ENCODE data around the gene SMC3.
"Not testable (repeated sequence)": the region's sequence is repeated elsewhere in the genome, so short reads cannot be mapped to it uniquely, and the experiment has no call there.

The SMC3 gene

DNA sequence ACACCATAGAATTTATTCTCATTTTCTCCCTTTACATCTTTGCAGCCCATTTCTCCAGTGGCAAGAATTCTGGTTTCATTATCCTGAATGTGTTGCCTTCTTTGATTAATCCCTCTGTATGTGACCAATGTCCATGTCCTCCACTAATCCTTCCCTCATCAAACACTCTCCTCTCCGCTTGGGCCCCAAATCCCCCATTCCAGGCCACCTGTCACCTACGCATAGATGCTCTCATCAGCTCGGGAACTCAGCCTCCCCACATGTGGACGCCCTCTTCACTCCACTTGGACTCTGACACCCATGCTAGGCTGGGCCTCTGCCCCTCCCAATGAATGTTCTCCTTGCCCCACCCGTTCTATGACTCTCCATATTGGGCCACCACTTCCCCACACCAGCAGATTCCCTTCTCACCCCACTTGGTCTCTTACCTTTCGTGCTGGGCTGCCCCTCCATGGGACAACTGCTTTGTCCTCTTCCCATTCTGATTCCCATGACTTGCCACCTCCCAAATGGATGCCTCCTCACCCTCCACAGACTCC is 57.9 kb downstream of the SMC3 start:
- DNase-seq (ENCODE audit: low read depth in 2 of 2): no peak

DNA sequence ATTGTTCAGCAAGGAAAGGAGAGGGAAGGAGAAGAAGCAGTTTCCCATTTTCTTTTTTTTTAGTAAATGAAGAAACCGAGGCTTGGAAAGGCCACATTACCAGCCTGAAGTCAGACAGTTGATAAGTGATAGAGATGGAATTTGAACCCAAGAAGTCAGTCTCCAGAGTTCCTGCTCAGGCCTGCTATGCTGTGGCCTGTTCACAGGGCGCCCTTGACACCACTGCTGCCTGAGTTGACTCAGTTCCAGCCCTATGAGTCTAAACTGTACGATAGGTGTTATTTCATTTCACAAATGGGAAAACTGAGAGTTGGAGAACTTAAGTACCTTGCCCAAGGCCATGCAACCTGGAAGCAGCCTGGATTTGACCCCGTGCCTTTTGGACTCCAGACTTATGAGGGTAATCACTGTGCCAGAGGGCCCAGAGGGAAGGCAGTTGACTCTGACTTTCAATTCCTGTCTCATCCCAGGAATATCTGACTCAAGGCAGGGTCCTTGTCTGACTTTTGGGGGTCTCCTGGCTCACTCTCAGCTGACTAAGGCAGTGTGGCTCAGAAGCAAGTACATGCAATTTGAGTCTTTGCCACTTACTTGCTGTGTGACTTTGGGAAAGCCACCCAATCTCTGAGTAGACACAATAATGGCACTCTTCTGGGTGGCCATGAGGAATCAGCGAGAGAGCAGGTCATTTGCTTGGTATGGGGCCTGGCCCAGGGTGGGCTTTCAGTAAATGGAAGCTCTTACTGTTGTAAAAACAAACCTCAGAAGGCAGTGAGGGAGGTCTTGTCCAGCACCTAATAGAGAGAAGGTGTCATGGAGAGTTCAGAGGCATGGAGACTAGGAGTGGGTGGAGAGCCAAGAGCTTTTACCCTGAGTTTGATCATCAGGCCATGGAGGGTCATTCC is 58.7 kb downstream of the SMC3 start:
- DNase-seq (ENCODE audit: low read depth in 2 of 2): no peak

DNA sequence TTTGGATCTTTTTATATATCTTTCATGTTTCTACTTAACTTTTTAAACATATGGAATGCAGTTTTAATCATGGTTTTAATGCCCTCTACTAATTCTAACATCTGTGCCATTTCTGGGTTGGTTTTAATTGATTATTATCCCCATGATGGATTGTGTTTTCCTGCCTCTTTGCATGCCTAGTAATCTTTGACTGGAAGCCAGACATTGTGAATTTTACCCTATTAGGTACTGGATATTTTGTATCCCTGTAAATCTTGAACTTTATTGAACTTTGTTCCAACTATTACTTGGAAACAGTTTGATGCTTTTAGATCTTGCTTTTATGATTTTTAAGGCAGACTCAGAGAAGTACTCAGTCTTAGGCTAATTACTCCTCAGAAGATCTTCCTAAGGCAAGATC is 60.7 kb downstream of the SMC3 start:
- DNase-seq (ENCODE audit: low read depth in 2 of 2): no peak

DNA sequence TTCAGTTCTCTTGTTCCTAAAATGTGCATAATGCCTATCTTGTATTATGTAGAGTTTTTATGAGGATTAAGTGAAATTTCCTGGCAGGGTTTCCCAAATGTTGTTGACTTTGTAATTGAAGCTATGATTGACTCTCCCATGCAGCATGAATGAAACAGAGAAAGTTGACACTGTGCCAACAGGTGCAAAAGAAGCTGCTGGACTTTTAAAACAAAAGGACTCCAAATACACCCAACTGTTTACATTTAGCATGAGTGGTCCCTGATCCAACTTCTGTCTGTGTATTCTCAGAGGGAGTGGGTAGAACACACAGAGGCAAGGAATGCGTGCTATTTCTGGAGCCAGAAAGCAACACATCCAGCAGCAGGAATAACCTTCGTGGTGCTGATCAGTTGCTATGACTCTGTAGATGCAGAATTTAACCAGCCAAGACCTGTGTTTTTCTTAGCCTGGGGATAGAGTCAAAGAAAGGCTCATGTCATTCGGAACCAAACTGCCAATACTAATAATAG is 62.2 kb downstream of the SMC3 start:
- no peak for DNase-seq (ENCODE audit: low read depth in 2 of 2)

DNA sequence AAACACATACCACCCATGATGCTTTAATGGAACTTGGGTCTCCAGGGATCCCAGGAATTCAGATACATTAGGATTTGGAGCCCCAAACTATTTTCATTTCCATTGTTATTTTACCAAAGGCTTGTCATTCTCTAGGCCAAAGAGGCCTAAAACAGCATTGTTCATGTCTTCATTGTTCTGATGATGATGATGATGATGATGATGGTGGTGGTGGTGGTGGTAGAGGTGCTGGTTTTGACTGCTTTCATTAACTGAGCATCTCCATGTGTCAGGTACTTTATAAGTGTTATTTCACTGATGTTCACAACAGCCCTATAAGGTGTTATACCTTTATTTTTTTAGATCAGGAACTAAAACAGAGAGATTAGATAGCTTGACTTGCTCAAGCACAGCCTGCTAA is 64.4 kb downstream of the SMC3 start:
- DNase-seq (ENCODE audit: low read depth in 2 of 2): no peak

DNA sequence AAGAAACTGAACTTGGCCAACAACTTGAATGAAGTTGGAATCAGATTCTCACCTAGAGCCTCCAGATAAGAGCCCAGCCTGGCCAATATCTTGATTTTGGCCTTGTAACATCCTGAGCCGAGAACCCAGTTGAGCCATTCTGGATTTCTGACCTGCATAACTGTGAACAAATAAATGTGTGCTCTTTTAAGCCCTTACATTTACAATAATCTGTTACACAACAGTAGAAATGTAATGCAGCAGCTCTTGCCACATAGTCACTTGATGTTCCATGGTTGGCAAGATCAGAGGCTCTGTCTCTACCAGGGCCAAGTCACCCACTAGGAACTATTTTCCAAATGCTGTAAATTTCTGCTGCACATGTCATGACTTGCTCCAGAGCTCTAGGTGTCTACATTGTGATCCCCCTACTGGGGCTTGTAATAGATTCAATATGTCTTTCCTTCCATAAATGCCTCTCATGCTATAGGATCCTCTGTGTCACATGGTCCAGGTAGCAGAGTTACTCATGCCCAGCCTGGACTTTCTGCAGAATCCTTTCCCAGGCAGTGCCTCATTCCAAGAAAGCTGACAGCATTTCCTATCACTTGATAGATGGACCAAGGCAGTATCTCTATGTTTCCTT is 65.2 kb downstream of the SMC3 start:
- no peak for DNase-seq (ENCODE audit: low read depth in 2 of 2)

DNA sequence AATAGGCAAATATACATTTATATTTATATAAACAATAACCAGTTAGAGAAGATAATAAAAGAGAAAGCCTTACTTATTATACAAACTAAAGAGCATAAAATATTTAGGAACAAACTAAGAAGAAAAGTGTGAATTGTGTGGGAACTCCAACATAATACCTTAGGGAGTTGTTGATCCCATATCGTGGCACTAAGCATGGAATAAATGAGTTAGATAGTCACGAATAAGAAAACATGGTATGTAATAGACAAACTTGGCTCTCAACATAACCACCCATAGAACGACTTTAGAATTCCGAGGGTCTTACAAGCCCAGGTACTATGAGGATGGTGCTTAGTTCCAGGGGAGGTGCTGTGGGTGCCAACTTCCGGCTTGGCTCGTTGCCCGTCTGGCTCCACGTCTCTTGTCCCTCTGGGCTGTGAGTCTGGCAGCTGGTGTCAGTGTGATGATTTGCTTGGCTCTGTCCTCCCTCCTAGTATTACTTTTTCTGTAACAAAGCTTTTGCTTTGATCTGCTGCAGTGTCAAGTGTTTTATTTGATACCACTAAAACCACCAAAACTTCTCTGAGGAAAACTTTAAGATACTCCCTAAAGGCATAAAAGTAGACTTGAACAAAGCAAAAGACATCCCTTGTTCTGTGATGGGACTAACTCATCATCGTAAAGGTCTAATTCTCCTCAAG is 67.2 kb downstream of the SMC3 start:
- no peak for DNase-seq (ENCODE audit: low read depth in 2 of 2)

DNA sequence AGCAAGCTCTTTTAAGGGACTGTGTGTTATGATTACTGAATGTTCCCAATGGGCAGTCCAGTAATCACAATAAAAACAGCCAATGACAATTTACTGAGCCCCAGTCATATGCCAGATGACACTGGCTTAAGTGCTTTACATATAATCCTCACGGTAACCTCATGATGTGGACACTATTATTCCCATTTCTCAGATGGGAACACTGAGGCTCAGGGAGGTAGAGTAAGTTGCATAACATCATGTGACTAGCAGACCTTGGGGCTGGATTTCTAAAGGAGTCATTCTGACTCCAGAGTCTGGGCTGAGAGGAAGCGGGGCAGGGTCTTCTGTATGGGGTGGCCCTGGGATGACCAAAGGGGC is 69.1 kb downstream of the SMC3 start:
- no peak for DNase-seq (ENCODE audit: low read depth in 2 of 2)

DNA sequence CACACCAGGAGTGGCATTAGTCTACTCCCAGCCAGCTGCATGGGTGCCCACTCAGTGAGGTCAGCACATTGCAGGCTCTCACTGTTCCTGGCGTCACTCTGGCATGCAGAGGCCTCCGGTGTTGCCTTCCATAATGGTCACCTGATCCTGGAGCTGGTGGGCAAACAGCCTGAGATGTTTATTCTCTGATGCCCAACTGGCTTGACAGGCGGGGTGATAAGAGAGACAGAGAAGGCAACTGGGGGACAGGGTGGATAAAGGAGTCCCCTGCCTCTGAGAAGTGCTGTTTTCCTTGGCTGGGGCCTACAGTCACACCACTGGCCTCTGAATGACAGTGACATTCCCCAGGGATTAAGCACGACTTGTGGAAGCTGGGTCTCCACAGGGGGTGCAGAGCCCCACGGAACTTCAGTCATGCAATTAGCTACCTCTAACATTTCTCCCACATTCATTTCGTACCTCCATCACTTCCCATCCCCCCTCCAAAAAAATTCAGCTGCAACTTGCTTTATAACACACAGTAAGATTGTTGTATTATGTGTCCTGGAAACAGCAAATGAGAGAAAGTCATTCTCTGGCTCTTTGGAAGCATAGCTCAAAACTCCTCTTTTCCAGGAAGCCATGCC is 69.5 kb downstream of the SMC3 start:
- DNase-seq (ENCODE audit: low read depth in 2 of 2): no peak

DNA sequence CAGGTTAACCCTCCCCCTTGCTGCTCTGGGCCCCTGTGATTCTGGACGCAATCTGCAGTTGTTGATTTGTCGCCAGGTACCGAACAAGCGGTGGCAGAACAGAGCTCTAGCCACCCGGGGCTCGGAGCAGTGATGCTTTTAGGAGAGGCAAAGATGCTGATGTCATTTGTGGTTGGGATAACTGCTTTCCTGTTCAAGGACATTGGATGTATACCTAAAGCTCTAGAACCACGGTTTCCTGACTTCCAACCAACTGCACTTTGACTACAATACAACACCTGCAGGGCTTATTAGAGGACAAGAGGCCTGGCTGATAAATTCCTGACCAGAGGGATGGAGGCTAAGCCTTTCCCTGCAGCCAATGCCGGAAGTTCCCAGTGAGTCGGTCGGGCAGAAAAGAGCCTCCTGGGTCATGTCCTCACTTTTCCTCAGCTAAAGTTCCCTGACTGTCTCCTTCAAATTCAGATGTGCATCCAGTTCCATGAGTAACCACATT is 70.1 kb downstream of the SMC3 start:
- DNase-seq (ENCODE audit: low read depth in 2 of 2): no peak

DNA sequence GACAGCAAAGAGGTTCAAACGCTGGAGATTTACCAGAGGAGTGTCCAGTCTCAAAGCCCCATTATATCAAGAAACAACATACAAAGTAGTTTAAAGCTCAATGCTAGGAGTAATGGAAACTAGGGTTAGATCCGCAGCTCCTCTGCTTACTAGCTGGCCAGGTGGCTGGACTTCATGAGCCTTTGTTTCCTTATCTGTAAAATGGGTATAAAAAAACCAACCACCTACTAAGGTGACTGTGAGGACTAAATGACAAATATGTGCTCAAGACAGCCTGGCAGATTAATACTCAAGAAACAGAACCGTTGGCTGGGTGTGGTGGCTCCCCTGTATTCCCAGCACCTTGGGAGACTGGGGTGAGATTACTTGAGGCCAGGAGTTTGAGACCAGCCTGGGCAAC is 70.8 kb downstream of the SMC3 start:
- DNase-seq (ENCODE audit: low read depth in 2 of 2): no peak

DNA sequence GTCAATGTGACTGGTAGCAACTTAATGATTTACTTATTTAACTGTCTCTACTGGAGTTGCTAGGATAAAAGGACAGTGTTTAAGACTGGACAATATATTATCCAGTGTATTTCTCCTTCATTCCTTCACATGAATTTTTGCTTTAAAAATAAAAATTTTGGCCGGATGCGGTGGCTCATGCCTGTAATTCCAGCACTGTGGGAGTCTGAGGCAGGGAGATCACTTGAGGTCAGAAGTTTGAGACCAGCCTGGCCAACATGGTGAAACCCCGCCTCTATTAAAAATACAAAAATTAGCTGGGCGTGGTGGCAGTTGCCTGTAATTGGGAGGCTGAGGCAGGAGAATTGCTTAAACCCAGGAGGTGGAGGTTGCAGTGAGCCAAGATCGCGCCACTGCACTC is 71.6 kb downstream of the SMC3 start:
- not testable (repeated sequence) for DNase-seq (ENCODE audit: low read depth in 2 of 2)

DNA sequence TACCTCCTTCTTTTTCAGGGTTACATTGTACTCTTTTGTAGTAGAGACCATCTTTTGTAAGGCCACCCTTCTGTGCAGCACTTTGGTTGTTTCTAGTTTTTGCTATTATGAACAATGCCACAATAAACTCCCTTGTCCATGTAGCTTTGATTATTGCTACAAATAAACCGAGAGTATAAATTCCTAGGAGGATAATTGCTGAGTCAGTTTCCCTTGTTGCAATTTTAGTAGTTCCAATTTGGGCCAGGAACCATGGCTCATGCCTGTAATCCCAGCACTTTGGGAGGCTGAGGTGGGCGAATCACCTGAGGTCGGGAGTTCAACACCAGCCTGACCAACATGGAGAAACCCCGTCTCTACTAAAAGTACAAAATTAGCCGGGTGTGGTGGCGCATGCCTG is 72.4 kb downstream of the SMC3 start:
- DNase-seq (ENCODE audit: low read depth in 2 of 2): not testable (repeated sequence)

DNA sequence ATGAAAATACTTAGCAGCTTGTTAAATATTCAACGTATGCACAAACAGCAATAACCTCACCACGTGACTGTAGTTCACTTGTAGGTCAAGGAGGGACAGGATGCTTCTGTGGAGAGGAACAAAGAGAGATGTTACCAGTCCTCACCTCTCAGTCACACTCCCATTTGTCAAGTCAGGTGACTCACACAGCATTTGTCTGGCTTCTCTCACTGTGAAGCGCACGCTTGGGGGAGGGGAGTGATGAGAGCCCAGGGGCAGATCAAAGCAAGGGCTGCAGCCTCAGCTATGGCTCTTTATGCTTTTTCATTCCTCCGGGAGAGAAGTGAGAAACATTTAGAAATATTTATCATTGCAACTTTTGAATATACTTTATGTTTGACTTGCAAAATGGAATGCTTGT is 73.8 kb downstream of the SMC3 start:
- peak; percentile 20 to 34 for DNase-seq (ENCODE audit: low read depth in 2 of 2)

DNA sequence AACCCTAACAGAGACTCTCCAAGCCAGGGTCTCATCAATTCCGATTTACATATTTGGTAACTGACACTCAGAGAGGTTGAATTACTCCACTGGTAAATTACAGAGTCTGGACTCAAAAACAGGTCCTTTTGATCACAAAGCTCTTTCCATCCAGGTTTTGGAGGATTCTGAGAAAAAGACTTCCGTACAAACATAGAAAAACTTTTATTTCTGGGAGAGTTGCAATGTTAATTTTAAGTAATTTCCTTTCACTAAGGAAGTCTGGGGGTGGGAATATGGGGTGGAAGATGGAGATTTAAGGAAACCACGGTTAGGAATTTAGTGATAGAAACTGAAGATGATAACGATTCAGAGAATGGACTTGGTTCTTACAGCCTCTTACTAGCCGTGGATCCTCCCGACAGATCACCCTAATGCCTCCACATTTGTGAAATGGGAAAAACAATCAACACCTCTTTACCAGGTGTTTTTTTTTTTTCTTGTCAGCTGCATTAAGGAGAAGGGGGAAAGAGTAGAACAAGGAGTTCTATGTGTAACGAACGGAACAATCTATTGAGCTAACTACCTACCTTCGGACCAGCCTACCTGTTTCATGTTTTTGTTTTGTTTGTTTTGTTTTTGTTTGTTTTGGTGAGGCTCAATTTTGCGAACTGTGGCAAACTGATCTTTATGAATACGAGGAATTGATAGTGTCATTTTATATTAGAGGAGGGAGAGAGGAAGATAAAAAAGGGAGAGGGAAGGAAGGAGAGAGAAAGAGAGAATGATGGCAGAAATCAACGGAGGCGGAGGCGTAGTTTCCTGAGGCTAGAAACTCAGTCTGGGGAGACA is 74.9 kb downstream of the SMC3 start:
- no peak for DNase-seq (ENCODE audit: low read depth in 2 of 2)

DNA sequence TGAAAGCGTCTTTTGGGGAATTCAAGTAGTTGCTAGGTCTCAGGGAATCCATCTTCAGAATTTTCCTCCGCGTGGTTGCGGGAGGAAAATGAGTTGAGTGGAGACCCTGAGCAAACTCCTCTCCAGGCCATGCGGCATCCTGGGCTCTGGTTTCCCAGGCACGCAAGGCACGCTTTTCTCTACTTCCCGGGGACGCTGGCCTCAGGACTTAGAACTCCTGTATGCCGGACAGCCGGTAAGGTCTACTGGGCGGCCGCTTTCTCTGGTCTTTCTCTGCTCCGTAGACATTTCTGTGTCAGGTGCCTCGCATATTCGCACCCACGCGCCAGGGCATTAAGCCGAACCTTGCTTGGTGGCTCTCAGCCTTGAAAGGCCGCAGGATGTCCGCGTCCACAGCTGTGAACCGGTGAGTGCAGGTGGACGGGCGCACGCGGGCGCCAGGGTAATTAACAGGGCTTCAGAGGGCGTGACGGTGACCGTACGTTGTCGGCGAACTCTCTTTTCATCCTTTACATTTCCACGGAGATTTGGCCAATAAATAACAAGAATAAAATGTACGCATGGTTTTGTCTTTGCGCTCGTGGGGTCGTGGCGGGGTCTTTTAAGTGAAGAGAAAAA is 75.6 kb downstream of the SMC3 start:
- DNase-seq (ENCODE audit: low read depth in 2 of 2): no peak

DNA sequence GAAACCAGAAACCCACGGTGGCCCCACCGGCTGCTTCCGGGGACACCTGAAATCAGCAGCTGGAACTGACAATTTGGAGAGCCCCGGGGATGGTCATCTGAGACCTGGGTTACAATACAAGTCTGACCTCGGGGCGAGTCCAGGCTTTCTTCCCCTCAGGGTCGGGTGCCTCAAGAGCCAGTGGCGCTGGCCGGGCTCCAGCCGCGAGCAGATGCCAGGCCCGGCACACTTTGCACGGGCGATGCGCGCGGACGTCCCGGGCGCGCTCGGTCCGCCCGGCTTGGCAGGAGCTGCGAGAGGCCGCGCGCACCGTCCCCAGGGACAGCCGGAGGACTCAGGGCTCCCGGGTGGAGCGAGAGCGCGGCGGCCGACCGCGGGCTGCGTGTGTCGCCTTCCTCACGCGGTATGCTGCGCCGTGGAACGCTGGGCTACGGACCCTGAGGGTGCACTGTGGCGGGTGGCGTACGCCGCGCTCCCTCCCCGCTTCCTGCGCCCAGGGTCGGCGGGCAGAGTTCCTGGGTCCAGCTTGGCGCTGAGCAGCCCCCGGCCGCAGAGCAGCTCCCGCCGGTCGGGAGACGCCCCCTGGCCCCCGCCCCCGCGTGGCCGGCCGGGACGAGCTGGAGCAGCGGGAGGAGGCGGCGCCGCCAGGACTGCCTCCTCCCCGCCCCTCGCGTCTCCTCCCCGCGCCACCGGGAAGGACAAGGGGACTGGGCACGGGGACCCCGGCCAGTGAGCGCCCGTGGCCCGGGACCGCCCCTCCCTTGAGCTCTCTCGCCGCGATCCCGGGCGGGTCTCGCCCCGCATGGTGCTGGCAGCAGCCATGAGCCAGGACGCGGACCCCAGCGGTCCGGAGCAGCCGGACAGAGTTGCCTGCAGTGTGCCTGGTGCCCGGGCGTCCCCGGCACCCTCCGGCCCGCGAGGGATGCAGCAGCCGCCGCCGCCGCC is 76.4 kb downstream of the SMC3 start, which contains the start of gene RBM20:
RBM20 (plus strand) TSS at position 684 of the 945 bp plus-strand sequence; CDS start at position 803, 119 bp downstream.
- peak in 1 of 2 donors; percentile 4 for DNase-seq (ENCODE audit: low read depth in 2 of 2)

DNA sequence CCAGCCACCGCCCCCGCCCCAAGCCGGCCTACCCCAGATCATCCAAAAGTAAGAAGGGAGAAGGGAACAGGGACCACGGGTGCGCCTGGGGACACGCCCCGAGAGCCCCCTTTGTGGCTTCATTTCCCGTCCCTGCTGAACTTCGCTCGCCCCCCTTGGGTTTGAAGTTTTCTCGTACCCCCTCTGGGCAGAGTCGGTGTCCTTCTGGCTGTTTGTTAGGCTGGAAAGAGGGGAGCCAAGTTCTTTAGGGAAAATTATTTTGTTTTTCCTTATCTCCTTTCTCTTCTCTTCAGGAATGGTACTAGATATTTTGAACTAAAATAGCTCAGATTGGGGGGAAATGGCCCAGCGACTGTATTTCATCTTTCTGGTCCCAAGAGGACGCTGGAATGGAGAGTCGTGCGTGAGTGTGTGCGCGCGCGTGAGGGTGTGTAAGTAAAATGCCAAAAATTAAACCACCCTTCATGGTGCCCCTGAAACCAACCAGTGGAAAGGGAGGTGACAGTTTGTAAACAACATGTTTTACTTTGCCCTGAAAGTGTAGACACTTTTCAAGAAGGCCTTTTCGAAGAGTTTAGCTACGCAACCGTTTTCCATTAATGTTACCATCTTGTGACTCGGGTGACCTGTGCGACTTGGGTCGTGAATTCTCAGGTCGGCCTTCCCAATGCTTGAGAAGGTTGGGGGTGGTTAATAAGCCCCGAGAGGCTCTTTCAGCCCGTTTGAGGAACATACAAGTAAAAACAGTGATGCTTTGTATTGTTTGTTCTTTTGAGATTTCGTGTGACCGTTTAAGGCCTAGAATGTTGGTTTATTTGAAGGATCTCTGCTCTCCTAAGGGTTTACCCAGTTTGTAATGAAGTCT is 77.3 kb downstream of the SMC3 start:
- DNase-seq (ENCODE audit: low read depth in 2 of 2): no peak

Measured in stimulated activated CD4-positive, alpha-beta T cell treated with anti-CD3 and anti-CD28 coated beads, Interleukin-1b, Interleukin-23, amount 100 ng/mL, for 4 hours (primary cell).